Stimulated activated naive CD4-positive, alpha-beta T cell treated with Interleukin-2 at 50 U/mL for 16 hours (primary cell): Measurements from ENCODE around the gene PUSL1.

Source experiments
- DNase-seq: peaks from one replicate; lab custom pipeline; 2025; lab: John Stamatoyannopoulos, UW

PUSL1 gene

DNA sequence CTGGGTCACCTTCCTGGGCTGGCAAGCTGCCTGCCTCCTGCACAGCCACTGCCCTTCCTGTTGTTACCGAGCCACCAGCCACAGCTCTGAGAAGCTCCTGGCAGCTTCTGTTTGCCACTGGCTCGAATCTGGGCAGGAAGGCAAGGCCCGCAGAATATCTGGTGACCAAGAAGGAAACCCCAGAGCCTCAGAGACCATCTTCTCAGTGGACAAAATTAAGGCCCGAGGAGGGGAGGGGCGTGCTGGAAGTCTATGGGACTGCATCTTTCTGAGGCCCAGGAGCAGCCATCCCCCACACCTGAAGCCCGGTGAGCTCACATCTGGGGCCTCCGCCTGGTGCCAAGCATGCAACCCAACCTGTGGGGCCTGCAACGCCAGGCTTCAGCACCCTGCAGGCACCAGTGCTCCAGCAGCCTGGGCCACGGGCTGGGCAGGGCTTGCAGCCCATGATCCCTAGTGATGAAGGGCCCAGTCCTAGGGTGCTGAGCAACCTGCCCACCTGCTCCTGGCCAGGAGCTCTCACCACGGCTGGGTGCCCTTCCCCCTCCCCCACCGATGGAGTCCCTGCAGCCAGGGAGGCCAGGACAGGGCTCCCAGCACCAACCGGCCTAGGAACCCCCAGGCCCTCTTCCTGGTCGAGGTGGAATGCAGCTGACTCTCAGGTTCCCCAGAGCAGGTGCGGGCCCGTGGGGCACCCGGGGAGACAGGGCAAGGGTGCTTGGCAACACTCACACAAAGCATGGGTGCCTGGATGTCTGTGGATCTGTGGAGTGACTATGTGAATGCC is 17.1 kb downstream of the PUSL1 start:
- no peak for DNase-seq

DNA sequence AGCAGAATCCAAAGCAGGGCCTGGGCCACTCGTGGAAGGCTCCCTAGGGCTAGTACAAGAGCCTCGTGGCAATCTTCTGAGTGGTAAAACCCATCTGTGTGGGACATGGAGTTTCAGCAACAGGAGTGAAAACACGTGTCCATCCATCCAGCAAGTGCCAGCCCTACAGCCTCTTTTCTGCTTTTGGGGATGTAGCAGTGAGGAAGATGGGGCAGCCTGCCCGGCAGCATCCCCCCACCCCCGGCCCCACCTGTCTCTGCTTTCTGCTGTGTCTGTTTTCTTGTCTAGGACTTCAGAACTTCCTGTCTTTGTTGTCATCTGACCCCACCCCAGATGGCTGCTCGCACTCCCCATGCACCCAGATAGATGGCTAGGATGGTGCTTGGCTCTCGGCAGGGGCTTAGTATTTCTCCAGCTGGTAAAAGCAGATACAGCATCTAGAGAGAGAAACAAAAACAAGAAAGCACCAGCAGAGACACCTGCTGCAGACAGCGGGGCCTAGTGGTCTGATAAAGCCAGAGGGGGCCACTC is 17.7 kb downstream of the PUSL1 start:
- DNase-seq, result no peak

DNA sequence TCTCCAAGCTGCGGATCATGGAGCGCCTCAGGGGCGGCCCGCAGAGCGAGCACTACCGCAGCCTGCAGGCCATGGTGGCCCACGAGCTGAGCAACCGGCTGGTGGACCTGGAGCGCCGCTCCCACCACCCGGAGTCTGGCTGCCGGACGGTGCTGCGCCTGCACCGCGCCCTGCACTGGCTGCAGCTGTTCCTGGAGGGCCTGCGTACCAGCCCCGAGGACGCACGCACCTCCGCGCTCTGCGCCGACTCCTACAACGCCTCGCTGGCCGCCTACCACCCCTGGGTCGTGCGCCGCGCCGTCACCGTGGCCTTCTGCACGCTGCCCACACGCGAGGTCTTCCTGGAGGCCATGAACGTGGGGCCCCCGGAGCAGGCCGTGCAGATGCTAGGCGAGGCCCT is 18.9 kb downstream of the PUSL1 start:
- no peak for DNase-seq

DNA sequence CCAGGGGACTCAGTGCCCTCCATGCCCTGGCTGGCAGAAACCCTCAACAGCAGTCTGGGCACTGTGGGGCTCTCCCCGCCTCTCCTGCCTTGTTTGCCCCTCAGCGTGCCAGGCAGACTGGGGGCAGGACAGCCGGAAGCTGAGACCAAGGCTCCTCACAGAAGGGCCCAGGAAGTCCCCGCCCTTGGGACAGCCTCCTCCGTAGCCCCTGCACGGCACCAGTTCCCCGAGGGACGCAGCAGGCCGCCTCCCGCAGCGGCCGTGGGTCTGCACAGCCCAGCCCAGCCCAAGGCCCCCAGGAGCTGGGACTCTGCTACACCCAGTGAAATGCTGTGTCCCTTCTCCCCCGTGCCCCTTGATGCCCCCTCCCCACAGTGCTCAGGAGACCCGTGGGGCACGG is 19.9 kb downstream of the PUSL1 start:
- DNase-seq, result no peak

DNA sequence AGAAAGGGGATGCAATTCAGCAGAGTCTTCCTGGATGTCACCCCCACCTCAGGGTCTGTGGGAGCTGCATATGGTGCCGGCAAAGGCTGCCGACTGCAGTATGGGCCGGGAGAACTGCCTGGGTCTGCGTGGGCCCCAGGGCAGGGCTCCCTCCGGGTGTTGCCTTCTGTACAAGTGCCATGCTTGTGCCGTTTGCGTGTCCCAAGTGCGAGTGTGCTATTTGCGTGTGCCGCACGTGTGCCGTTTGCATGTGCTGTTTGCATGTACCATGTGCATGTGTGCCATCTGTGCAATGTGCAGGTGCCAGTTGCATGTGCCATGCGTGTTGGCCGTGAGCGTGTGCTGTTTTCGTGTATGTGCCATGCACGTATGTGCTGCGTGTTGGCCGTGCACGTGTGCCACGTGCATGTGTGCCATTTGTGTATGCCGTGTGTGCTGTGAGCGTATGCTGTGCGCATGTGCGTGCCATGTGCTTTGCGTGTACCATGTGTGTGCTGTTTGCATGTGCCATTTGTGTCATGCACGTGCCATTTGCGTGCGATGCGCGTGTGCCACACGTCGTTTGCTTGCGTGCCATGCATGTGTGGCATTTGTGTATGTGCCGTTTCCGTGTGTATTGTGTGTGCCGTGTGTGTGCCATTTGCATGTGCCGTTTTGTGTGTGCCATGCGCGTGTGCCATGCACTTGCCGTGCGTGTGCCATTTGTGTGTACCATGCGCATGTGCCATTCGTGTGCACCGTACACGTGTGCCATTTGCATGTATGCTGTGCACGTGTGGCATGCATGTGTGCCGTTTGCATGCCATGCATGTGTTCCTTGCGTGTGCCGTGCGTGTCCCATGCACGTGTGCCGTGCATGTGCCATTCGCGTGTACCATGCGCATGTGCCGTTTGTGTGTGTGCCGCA is 21.2 kb downstream of the PUSL1 start:
- DNase-seq, result no peak

DNA sequence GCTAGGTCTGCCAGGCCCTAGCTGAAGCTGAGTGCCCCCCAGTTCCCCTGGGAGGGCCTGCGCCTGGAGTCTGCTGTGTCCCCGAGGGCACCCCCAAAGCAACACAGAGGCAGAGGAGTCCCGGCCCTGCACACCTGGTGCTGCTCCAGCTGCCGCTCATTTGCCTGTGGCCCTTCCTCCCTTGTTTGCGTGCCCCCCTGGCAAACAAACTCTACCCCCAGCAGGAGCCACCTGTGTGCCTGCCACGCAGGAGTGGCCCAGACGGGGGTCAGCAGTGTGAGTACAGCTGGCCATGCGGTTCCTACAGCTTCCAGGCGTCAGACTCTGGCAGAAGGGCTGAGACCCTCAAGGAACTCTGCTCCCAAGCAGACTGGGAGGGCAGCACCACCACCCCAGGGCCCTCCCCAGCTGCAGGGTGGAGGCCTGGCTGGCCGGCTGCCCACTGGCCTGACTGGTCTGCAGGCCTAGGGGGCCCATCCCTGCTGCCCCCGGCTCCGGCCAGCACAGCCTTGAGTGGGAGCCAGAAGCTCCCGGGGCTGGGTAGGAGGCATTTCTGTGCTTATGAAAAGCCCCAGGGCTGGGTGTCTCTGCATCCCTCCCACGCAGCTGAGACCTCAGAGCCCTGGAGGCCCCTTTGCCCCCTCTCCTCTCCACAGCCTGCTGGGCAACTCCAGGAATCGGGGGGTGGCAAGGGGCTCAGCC is 22.1 kb downstream of the PUSL1 start:
- no peak for DNase-seq

DNA sequence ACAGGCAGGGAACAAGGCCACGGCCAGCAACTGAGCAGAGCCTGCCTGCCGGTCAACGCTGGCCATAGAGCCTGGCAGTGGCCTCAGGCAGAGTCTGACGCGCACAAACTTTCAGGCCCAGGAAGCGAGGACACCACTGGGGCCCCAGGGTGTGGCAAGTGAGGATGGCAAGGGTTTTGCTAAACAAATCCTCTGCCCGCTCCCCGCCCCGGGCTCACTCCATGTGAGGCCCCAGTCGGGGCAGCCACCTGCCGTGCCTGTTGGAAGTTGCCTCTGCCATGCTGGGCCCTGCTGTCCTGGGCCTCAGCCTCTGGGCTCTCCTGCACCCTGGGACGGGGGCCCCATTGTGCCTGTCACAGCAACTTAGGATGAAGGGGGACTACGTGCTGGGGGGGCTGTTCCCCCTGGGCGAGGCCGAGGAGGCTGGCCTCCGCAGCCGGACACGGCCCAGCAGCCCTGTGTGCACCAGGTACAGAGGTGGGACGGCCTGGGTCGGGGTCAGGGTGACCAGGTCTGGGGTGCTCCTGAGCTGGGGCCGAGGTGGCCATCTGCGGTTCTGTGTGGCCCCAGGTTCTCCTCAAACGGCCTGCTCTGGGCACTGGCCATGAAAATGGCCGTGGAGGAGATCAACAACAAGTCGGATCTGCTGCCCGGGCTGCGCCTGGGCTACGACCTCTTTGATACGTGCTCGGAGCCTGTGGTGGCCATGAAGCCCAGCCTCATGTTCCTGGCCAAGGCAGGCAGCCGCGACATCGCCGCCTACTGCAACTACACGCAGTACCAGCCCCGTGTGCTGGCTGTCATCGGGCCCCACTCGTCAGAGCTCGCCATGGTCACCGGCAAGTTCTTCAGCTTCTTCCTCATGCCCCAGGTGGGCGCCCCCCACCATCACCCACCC is 22.9 kb downstream of the PUSL1 start, which contains the start of gene TAS1R3:
TSS of gene TAS1R3 (plus strand) at position 213 of the 898 bp plus-strand sequence. CDS start at position 279, 66 bp downstream.
- DNase-seq, result no peak

DNA sequence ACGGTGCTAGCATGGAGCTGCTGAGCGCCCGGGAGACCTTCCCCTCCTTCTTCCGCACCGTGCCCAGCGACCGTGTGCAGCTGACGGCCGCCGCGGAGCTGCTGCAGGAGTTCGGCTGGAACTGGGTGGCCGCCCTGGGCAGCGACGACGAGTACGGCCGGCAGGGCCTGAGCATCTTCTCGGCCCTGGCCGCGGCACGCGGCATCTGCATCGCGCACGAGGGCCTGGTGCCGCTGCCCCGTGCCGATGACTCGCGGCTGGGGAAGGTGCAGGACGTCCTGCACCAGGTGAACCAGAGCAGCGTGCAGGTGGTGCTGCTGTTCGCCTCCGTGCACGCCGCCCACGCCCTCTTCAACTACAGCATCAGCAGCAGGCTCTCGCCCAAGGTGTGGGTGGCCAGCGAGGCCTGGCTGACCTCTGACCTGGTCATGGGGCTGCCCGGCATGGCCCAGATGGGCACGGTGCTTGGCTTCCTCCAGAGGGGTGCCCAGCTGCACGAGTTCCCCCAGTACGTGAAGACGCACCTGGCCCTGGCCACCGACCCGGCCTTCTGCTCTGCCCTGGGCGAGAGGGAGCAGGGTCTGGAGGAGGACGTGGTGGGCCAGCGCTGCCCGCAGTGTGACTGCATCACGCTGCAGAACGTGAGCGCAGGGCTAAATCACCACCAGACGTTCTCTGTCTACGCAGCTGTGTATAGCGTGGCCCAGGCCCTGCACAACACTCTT is 23.8 kb downstream of the PUSL1 start:
- DNase-seq, result no peak

DNA sequence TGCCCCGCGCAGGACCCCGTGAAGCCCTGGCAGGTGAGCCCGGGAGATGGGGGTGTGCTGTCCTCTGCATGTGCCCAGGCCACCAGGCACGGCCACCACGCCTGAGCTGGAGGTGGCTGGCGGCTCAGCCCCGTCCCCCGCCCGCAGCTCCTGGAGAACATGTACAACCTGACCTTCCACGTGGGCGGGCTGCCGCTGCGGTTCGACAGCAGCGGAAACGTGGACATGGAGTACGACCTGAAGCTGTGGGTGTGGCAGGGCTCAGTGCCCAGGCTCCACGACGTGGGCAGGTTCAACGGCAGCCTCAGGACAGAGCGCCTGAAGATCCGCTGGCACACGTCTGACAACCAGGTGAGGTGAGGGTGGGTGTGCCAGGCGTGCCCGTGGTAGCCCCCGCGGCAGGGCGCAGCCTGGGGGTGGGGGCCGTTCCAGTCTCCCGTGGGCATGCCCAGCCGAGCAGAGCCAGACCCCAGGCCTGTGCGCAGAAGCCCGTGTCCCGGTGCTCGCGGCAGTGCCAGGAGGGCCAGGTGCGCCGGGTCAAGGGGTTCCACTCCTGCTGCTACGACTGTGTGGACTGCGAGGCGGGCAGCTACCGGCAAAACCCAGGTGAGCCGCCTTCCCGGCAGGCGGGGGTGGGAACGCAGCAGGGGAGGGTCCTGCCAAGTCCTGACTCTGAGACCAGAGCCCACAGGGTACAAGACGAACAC is 24.5 kb downstream of the PUSL1 start:
- no peak for DNase-seq

DNA sequence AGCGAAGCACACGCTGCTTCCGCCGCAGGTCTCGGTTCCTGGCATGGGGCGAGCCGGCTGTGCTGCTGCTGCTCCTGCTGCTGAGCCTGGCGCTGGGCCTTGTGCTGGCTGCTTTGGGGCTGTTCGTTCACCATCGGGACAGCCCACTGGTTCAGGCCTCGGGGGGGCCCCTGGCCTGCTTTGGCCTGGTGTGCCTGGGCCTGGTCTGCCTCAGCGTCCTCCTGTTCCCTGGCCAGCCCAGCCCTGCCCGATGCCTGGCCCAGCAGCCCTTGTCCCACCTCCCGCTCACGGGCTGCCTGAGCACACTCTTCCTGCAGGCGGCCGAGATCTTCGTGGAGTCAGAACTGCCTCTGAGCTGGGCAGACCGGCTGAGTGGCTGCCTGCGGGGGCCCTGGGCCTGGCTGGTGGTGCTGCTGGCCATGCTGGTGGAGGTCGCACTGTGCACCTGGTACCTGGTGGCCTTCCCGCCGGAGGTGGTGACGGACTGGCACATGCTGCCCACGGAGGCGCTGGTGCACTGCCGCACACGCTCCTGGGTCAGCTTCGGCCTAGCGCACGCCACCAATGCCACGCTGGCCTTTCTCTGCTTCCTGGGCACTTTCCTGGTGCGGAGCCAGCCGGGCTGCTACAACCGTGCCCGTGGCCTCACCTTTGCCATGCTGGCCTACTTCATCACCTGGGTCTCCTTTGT is 25.3 kb downstream of the PUSL1 start:
- no peak for DNase-seq

DNA sequence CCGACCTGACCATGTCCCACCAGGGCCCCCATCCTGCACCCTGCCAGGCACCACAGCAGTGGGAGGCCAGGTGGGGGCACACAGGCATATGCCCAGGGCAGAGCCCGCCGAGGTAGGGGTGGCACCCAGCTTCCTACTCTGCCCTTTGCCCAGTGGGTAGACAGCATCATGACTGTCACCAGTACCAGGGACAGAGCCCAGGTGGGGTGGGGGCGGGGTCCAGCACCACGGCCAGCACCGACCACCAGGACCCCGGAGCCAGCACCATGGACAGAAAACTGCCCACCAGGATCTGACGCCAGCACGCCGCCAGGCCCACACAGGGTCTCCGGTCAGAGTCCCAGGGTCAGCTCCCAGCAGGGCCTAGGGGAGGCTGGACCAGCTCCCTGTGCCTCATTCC is 26.4 kb downstream of the PUSL1 start:
- DNase-seq, result no peak

DNA sequence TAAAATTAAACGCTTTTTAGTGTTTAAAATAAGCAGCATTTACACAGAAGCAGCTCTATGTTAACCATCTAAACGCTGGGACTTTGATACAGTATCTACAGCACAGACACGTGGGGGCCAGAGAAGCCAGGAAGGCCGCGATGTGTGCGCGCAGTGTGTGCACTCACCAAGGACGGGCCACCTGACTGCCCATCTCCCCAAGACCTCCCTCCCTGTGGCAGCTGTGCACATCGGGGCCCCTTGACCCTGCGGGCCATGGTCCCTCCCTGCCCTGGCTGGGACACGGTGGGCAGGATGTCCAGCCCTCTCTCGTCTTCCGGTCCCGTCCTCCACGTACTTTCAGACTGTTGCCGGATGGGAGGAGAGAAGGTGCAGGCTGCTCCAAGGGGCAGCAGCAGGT is 26.9 kb downstream of the PUSL1 start:
- no peak for DNase-seq

DNA sequence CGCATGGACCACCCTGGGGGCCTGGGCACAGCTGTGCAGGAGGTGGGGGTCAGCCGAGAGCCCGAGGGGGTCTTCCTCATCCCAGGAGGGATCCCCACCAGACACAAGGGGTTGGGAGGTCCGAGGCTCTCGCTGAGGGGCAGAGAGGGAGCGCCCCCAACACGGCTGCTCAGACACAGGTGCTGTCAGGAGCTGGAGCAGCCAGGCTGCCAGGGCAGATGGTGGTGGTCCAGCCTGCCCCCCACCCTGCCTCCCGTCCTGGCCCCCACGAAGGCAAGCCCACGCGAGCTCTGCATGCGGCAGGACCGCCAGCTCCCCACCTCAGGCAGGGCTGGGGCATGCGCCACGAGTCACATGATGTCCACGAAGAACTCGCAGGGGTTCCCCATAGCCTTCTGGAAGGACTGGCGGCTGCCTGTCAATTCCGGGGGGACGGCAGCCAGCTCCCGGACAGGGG is 27.4 kb downstream of the PUSL1 start:
- DNase-seq, result no peak

DNA sequence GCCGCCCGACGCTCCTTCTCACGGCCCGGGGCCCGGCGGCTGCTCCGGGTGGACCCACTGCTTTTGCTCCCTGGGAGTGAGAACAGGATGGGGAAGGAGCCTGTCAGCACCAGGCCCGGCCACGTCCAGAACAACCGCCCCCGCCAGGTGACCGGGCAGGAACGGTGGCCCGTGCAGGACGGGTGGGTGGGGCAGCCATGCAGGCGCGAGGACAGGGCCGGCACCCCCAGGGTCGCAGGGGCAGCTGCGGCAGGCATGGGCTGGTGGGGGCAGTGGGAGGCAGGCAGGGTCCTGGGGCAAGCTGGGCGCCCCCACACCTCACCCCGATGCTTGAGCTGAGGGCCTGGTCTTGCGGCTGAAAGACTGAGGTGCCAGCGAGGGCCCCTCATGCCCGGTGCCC is 28.0 kb downstream of the PUSL1 start:
- no peak for DNase-seq

DNA sequence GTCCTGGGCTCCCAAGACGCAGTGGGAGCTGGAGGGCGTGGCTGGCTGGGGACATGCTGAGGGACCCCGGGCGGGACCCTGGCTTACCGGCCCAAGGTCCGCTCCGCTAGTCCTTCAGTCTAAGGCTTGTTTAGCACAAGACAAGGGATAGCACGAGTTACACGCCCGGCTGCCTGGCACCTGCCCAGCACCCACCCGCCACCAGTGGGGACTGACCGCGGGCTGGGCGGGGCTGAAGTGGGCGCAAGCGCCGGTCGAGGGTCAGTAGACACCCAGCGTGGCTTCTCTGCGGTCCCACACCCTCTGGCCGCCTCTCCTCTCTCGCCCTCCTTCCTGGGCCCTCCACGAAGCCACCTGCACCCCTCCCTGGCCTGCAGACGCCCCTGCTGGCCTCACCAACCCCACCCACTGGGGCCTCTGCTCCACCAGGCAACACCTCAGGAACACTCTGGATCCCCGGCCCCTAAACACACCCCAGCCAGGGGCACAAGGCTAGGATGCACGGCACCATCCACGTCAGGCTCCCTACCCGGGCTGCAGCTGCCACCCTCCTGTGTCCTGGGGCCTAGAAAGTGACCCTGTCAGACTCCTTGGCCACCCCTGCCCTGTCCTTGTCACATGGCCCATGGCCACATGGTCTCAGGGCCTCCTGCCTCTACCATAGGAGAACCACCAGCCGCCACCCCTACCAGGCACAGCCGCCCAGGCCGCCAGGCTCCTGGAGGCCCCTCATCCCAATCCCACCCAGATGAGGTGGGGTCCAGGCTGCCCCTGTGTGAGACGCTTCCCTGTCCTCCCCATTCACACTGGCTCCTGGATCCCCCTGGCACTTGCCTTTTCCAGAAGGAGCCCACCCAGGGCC is 28.8 kb downstream of the PUSL1 start:
- no peak for DNase-seq

DNA sequence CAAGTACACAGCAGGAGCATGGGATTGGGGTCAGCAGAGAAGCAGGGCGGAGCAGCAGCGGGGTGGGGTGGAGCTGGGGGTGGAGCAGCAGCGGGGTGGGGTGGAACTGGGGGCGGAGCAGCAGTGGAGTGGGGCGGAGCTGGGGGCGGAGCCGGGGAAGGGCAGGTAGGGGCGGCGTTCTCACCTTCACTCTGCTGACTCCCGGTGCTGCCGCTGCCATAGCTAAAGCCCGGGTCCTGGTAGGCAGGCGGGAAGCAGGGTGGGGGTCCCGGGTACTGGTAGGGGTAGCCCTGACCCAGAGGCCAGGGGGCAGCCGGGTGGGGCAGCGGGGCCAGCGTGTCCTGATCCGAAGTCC is 29.4 kb downstream of the PUSL1 start:
- DNase-seq, result no peak

DNA sequence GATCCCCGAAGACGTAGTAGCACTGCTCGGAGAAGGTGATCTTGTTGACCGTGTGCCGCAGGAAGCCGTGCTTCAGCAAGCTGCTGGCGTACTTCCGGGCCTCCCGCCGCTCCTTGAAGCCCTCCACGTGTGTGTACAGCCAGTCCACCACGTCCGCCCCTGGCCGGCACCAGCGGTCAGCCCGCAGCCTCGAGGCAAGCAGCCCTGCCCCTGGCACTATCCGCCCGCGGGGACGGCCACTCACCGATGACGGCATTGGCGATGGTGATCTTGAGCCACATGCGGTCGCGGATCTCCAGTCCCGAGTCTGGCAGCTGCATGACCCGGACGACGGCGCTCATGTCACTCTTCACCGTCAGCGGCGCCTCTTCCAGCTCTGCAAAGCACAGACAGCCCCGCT is 29.9 kb downstream of the PUSL1 start:
- no peak for DNase-seq

DNA sequence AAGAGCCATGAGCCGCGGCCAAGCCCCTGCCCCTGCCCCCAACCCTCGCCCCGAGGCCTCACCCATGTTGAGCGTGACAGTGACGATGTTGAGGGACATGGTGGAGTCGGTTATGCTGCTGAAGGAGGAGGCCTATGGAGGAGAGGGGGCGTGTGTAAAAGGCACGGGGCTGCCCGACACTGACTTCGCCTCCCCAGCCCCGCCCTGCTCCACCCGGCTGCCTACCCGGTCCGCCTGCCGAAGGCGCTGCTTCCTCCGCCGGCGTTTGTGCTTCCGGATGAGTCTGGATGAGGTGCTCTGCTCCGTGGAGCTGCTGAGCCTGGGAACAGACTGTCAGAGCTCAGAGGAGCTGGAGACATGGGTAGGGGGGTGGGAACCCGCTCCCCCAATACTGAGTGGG is 31.8 kb downstream of the PUSL1 start:
- no peak for DNase-seq
